ENCODE data around the gene VMP1.
"Not testable (repeated sequence)": the region's sequence is repeated elsewhere in the genome, so short reads cannot be mapped to it uniquely, and the experiment has no call there.

VMP1 gene

GRCh38 chr17:59814685-59815084 lies 107.2 kb downstream of the VMP1 start:
- no peak for TF ChIP-seq CTCF (IDR thresholded peaks at IDR 0.05; ENCODE audit: insufficient read depth, missing control alignments)
- DNase-seq (ENCODE audit: insufficient read length, low spot score): no peak
- FAIRE-seq: no peak

- FAIRE-seq: no peak
- no peak for TF ChIP-seq CTCF (IDR thresholded peaks at IDR 0.05; ENCODE audit: insufficient read depth, missing control alignments)
- no peak for DNase-seq (ENCODE audit: insufficient read length, low spot score)
These were observed 108.5 kb downstream of the VMP1 start for GRCh38 chr17:59815965-59816364.

GRCh38 chr17:59825533-59826322 lies 118.3 kb downstream of the VMP1 start:
- FAIRE-seq (no peak), DNase-seq (ENCODE audit: insufficient read length, low spot score) (no peak)
- no peak for TF ChIP-seq CTCF (IDR thresholded peaks at IDR 0.05; ENCODE audit: insufficient read depth, missing control alignments)

GRCh38 chr17:59826706-59827453 lies 119.4 kb downstream of the VMP1 start:
- FAIRE-seq (no peak), DNase-seq (ENCODE audit: insufficient read length, low spot score) (no peak)
- TF ChIP-seq CTCF (IDR thresholded peaks at IDR 0.05; ENCODE audit: insufficient read depth, missing control alignments): no peak

- no peak for TF ChIP-seq CTCF (IDR thresholded peaks at IDR 0.05; ENCODE audit: insufficient read depth, missing control alignments)
- DNase-seq (ENCODE audit: insufficient read length, low spot score) (no peak), FAIRE-seq (no peak)
These were observed 120.4 kb downstream of the VMP1 start for GRCh38 chr17:59827721-59828477.

GRCh38 chr17:59828478-59828760 lies 121.0 kb downstream of the VMP1 start:
- no peak for TF ChIP-seq CTCF (IDR thresholded peaks at IDR 0.05; ENCODE audit: insufficient read depth, missing control alignments)
- no peak for DNase-seq (ENCODE audit: insufficient read length, low spot score)
- FAIRE-seq: no peak

- FAIRE-seq; DNase-seq (ENCODE audit: insufficient read length, low spot score): not testable (repeated sequence)
These were observed 121.4 kb downstream of the VMP1 start for GRCh38 chr17:59828819-59829216.

Measured in D721Med (cell line).